NCI-H128 (cell line): ENCODE data around the gene THRAP3.
A peak's percentile ranks its signal among the peaks of the same experiment; 100 is the strongest.

Source experiments
- DNase-seq: peaks from one replicate; lab custom pipeline; 2025; ENCODE audit not compliant: unreplicated experiment; lab: John Stamatoyannopoulos, UW

The THRAP3 gene

DNA sequence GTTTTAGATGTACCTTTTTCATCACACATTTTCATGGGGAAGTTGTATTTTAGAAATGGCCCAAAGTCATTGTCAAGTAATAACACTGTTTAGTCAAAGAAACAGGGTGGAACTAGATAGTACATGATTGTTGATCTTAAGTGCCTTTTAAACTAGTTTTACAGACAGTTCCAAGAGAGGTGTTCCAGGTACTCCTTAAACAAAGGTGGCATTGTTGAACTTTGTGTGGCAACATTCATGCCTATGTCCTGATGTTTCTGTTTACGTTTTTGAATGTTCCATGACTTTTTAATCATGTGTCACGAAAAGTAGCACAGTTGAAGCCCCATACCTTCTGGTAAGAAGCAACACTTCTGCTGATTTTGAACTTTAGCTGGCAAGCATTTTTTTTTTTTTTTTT lies 72.8 kb downstream of the THRAP3 start:
- DNase-seq: no peak

DNA sequence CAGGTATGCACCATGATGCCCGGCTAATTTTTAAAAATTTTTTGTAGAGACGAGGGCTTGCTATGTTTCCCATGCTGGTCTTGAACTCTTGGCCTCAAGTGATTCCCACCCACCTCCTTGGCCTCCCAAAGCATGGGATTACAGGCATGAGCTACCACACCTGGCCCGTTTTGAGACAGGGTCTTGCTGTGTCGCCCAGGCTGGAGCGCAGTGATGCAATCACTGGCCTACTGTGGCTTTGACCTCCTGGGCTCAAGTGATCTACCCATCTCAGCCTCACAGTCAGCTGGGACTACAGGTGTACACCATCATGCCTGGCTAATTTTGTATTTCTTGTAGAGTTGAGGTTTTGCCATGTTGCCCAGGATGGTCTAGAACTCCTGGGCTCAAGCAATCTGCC lies 74.4 kb downstream of the THRAP3 start:
- no peak for DNase-seq

DNA sequence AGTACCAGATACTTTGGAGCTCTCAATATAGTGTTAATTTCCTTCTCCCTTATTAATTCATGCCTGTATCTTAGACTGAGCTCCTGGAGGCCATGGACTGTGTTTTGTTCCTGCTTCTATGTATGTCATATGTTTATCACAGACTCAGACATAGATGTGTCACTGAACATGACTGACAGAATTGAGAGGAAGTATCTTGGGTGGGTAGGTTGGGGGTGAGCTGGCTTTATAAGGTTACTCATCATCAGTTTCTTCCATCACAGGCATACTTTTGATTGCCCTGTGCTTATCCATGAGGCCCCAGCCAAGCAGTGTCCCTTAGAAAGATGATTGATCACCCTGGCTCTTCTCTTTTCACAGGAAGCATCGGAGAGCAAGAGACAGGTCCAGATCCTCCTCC lies 76.3 kb downstream of the THRAP3 start:
- DNase-seq: no peak

DNA sequence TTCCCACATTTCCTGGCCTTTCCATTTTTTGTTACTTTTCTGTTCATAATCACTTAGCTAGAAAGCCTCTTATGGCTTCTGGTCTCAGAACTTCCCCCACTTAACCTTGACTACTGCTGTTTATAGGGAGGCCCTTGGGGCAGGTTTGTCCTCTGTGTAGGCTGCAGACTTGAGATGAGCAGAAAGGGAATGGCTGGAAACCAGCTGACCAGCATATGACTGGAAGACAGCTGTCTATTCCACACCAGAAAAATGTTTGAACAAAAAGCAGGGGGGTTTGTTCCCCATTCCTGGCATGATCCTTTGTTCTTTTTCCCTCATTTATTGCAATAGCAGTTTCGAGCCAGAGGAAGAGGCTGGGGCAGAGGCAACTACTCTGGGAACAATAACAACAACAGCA lies 77.0 kb downstream of the THRAP3 start:
- DNase-seq: no peak

DNA sequence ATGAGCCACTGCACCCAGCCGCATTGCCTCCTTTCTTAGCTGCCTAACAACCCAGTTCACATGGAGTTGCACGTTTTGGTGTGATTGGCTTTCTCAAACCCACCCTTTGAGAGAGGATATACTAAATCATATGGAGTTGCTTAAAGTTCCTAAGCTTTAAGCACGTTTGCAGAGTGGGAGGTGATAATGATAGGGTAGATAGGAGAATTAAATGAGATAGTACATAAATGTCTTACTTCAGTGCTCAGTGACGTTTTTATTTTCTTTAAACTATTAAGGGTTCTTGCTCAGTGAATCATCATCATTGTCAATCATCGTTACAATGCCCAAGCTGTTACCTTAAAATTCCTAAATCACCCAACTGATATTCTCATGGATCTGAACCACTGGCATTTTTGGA lies 79.0 kb downstream of the THRAP3 start:
- DNase-seq: no peak

DNA sequence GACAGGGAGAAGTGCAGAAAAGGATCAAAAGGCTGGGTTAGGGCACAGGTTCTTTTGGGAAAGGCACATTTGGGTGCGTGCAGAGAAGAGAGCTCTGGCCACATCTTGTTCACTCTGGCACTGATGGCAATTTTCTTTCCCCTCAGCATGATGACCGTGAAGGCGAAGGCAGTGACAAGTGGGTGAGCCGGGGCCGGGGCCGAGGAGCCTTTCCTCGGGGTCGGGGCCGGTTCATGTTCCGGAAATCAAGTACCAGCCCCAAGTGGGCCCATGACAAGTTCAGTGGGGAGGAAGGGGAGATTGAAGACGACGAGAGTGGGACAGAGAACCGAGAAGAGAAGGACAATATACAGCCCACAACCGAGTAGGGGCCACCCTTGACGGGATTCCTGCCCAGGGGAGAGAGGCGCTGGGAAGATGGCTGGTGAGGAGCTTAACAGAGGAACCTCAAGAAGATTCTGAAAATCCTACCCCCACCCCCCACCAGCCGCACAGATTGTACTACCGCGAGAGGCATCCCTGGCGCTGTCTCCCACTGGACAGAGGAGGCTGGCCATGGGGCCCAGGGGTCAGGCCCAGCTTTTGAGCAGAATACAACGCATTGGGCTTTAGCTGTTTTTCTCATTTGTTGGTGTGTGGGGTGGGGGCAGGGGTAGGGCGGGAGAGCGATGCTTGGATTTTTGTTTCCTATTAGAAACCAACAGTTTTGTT lies 79.6 kb downstream of the THRAP3 start:
- DNase-seq: no peak

DNA sequence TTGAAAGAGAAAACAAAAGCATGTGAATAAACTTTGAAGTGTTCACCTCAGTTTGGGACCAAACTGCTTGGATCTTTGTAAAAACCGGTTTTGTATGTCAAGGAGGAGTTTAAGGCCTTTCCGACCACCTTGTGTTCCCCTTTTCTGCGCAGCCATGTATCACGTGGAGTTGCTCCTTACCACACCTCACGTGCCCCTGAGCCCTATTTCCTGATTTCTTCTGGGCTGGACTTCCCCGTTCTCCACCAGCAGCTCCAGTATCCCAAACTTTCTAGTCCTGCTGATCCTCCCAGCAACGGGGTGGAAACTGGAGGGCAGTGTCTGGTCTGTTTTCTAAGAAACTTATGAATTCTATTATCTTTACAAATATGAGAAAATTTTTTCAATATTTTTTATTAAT lies 80.3 kb downstream of the THRAP3 start:
- DNase-seq: no peak

DNA sequence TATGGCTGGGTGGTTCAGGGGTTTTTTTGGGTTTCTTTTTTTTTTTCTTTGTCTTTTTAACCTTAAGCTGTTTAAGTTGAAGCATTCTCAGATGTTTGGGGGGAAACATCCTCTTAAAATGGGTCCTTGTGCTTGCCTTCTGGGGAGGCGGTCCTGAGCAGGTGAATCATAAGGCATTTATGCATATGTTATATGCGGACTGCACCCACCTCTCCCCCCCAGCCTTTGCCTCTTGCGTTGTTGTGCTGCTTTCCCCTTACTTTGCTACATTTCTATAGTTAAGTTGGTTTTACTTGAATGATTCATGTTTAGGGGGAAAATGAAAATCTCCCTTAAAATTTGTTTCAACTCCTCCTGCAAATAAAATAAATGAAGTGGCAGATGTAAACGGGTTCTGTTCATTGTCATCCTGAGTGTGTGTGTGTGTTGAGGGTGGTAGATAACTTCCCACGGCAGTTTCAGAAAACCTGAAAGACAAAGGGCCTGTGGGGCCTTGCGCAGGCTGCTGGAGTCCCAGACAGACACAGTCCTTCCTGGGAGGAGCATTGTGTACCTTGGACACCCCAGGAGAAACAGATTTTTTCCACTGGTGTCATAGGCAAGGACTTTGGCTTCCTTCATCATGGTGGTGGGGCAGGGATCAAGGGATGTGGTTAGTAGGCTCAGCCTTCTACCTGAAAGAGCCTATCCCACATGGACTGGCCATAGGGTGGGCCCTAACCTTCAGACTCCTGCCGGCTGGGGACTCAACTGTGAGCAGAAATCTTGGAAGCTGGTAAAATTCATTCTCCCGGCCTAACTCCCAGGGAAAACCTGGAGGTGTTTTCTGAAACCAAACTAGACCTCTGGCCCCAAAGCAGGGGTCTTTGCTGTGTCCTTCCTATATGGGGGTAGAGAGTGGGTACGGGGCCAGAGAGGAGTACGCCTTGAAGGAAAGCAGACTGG lies 81.0 kb downstream of the THRAP3 start:
- no peak for DNase-seq

DNA sequence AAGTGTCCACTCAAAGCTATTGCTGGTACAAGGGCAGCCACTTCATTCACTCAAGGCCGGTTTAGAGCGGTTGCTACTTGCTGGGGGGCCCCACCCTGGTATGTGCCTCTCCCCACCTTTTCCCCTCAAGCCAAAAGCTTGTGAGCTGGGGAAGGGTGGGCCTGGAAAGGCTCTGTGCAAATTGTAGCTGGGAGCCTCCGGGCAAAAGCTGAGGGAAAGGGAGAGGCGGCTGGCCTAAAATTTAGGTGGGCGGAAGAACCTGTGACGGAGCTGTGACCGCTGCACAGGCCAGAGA lies 81.6 kb downstream of the THRAP3 start:
- DNase-seq: no peak

DNA sequence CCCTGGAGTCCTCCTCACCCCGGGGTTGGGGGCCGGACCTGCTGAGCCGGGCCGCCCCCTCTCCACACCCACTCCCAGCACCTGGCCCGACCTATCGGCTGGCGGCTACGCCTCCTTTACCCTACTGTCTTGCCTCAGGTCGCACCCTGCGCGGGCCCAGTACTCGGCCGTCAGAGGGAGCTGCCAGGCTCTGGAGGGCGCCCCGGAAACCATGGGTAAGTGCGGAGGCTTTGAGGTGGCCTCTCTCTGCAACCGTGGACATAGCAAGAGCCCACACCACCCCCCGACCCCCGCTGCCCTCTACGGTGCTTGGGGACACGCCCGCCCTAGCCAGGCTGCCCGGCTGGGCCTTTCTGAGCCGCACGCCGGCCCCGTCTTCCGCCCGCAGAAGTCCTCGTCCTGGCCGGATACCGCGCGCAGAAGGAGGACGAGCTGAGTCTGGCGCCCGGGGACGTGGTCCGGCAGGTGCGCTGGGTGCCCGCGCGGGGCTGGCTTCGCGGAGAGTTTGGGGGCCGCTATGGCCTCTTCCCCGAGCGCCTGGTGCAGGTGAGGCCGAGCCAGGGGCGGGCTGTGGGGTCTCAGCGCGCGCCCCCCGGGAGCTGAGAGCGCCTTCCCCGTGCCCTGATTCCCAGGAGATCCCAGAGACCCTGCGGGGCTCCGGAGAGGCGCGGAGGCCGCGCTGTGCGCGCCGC lies 82.1 kb downstream of the THRAP3 start, which contains the start of gene SH3D21:
Gene SH3D21, plus strand, starts transcription at position 159 of the 692 bp plus-strand sequence. Its CDS starts 53 bp downstream, at position 212.
- DNase-seq: peak; percentile 34

DNA sequence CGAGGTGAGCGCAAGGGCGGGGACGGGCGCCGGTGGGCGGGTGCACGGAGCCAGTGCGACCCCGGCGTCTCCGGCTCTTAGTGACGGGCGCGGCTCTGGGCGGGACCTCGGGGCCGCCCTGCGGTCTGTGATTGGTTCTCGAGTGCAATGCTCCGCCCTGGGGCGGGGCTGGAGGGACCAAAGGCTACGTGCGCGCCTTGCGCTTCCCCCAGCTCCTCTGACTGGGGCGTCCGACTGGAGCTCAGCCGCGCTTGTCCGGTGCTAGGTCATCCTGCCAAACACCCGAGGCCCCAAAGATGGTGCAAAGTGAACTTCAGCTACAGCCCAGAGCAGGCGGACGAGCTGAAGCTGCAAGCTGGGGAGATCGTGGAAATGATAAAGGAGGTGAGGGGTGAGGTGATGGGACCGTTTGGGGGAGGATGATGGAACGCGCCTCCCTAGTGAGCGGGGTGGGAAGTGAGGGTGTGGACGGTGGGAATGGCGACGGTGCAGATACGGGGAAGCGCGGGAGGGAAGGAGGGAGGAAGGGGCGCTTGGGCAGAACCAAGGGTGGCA lies 82.7 kb downstream of the THRAP3 start:
- peak; percentile 97 for DNase-seq

DNA sequence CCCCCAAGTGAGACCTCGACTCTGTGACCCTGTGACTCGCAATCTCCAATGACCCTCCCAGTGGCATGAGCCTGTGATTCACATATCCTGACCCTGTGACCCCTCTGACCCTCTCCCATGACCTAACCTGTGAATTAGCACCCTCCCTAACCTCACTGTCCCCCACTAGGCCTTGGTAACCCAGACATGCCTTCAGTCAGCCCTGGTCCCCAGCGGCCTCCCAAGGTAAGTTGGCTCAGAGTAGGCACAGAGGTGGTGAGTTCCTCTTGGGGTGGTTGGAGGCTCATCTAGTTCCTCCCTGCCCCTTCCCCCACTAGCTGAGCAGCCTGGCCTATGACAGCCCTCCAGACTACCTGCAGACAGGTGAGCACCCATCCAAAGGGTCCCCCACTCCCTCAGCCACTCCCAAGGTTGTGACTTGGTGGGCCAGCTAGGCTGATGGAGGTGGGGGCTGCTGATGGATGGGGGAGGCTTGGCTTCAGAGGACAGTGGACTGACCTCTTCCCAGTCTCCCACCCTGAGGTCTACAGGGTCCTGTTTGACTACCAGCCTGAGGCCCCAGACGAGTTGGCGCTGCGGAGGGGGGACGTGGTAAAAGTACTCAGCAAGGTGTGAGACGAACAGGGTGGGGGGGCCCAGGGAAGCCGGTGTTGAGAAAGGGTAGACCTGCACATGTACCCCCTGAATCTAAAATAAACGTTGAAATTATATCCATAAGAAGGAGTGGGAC lies 83.5 kb downstream of the THRAP3 start:
- no peak for DNase-seq

DNA sequence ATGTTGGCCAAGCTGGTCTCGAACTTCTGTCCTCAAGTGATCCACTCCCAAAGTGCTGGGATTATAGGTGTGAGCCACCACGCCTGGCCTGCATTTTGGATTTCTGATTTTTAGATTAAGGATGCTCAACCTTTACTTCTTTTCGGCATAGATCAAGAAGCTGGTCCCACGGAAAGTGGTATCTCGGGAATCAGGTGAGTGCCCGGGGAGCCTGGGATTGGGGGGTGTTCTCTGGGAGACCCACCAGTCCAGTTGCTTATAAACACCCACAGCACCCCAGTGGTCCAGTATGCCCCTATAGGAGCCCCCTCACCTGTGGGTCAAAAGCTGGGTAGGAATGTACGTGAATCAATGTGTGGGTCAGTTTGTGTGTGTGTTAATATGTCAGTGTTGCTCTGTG lies 85.2 kb downstream of the THRAP3 start:
- no peak for DNase-seq

DNA sequence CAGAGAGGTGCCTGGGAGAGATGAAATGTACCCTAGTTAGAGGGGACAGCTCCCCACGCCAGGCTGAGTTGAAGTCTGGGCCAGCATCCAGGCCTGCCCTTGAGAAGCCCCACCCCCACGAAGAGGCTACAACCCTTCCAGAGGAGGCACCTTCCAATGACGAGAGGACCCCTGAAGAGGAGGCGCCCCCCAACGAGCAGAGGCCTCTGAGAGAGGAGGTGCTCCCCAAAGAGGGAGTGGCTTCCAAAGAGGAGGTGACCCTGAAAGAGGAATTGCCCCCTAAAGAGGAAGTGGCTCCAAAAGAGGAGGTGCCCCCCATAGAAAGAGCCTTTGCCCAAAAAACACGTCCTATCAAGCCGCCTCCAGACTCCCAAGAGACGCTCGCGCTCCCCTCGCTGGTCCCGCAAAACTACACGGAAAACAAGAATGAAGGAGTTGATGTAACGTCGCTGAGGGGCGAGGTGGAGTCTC lies 96.1 kb downstream of the THRAP3 start:
- no peak for DNase-seq

DNA sequence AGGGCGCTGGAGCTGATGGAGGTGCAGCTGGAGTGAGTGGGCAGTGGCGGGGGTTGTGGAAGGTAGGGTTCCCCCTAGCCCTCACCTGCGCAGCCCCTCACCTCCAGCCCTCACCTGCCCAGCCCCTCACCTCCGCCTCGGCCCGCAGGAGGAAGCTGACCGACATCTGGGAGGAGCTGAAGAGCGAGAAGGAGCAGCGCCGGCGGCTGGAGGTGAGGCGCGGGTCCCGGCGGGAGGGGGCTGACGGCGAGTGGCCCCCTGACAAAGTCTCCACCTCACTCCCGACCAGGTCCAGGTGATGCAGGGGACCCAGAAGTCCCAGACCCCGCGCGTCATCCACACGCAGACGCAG lies 96.5 kb downstream of the THRAP3 start:
- no peak for DNase-seq

DNA sequence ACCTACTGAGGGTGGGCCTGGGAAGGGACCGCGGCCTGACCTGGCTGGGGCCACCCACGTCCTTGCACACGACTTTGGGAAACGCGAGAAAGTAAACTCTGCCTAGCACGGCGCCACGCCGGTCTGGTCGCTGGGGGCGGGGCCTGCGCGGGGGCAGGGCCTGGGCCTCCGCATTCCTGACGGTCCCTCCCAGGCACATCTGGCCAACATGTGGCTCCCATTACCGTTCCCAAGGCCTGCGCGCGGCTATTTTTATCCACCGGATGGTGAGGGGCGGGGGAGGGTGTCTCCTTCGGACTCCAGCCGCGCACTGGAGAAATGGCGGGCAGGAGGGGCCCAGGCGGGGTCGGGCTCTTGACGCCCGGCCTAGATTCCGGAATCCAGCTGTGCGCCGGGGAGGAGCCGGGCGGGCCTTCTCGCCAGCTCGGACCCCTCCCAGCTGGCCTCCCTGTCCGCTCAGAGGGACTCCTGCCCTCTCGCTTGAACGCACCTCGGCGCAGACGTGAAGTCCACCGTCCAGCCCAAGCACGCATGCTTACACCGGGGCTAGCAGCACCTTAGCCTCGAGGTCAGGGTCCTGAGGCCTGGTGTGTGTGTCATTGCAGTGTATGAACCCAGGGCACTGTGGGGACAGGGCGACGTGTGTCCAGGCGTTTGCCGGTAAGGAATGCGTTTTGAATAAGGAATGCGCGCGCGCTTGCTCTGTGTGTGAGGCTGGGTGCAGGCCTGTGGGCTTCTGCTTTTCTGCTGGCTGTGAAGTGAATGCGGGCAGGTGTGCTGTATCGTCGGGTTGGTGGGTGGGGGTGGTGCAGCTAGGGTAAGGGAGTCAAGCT lies 97.1 kb downstream of the THRAP3 start:
- DNase-seq: no peak

DNA sequence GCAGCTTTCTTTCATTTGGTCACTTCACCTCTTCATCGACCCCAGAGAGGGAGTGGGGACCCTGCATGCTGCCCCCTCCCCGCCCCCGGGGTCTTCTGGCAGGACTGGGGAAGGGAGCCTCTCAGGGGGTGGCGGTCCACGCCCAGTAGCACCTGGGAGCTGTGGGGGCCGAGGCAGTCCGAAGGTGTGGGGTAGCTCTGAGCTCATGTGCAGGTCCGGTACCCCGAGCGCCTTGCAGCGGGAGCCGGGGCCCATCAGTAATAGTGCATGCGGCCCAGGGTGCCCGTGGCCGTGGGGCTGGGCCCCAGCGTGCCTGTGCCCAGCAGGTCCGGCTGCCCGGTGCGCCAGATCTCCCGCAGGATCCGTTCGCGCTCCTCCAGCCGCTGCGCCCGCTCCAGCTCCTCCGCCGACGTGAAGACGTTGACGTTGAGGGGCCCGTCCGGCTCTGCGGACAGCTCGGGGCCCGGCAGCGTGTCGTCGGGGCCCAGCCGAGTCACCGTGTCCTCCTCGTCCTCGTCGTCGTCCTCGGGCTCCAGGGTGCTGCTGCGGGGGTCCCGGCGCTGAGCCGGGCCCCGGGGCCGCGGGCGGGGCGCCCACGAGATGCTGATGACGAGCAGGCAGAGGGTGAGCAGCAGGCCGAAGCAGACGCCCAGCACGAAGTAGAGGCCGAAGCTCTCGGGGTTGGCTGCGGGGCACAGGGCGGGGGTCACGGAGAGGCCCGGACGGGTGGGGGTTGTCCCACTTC lies 98.0 kb downstream of the THRAP3 start:
- DNase-seq: no peak

DNA sequence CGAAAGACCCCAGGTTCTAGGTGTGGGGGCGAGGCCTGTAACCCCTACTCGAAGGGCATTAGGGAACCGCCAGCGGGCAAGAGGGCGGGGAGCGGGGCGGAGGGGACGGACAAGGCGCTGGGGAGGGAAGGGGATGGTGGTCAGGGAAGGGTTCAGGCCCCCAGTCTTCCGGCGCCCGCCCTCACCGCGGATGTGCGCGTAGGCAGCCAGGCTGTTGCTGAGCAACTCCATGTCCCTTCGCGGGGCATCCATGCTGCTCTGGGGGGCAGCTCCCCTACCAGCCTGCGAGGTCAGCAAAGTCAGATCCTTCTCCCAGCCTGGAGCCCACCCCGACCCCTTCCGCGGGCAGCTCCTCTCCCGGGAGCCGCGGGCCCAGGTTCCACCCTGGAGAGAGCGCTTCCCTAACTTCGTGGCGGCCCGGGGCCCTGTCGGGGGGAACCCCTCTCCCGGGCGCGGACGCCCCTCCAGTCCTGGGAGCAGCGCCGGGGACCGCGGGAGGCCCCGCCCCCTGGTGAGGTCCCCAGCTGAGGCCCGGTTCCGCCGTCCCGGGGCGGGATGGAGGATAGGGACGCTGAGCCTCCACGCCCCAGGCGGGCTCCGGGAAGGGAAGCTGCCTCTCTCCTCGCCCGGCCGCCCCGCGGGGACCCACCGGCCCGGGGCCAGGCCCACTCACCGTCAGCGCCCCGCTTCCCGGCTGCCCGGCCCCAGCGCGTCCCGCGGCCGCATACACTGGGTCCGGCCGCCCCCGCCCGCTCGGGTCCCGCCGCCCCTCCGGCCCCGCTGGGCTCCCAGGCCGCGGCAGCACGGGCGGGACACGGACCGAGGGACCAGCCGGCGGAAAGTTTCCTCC lies 98.8 kb downstream of the THRAP3 start:
- no peak for DNase-seq
